HEK293 (cell line): Measurements from ENCODE around the gene KCNJ16.

Experiments used
- CTCF ChIA-PET: fragments of 350-600 bp; formaldehyde crosslinking; extraction: SDS; loops from one replicate; lab custom pipeline; 2021; ENCODE audit warnings: antibody characterized with exemption; lab: Yijun Ruan, JAX
- POLR2A ChIA-PET: fragments of 300-600 bp; formaldehyde crosslinking; extraction: SDS; loops from one replicate; lab custom pipeline; 2020; ENCODE audit warnings: antibody characterized with exemption, inconsistent platforms; lab: Yijun Ruan, JAX
- H3K27ac ChIP-seq: fragments of 200-500 bp; sonication (Bioruptor generic); 2 replicates; pipeline ENCODE4 v1.5.1; 2014; ENCODE audit warnings: low read depth, low read length, control low read depth, inconsistent platforms; ENCODE audit errors: extremely low read depth
- H3K36me3 ChIP-seq, 2 experiments: fragments of 200-500 bp in 1 of 2; sonication (Bioruptor generic) in 1 of 2; 1 replicate in 1 of 2; 2 replicates in 1 of 2; pipeline ENCODE4 v1.5.1; 2014 to 2017; ENCODE audit warnings: inconsistent platforms in 2 of 2, low read length in 2 of 2; ENCODE audit not compliant: control insufficient read depth in 2 of 2, insufficient read depth in 1 of 2
- H3K4me1 ChIP-seq: fragments of 200-500 bp; sonication (Bioruptor generic); 2 replicates; pipeline ENCODE4 v1.5.1; 2014; ENCODE audit warnings: mild to moderate bottlenecking, low read length, inconsistent platforms; ENCODE audit not compliant: control insufficient read depth, insufficient read depth
- H3K4me3 ChIP-seq: 2 replicates; pipeline ENCODE4 v1.5.1; 2011; ENCODE audit warnings: low read depth, mild to moderate bottlenecking, control low read depth, low read length, moderate library complexity
- H3K9me3 ChIP-seq: fragments of 200-500 bp; sonication (Bioruptor generic); 2 replicates; pipeline ENCODE4 v1.5.1; 2014; ENCODE audit warnings: low read depth, low read length, inconsistent platforms; ENCODE audit not compliant: control insufficient read depth, insufficient read depth
- EGR2 ChIP-seq: fragments of 450-650 bp; formaldehyde crosslinking; IDR thresholded peaks from 2 replicates; pipeline ENCODE4 v1.5.1; 2016; ENCODE audit warnings: low read depth, missing biosample characterization, missing genetic modification characterization
- IKZF3 ChIP-seq: fragments of 450-650 bp; IDR thresholded peaks from 2 replicates; pipeline ENCODE4 v1.5.0; 2018; ENCODE audit warnings: missing biosample characterization, mild to moderate bottlenecking, missing genetic modification characterization, moderate library complexity
- KLF9 ChIP-seq: fragments of 450-650 bp; formaldehyde crosslinking; IDR thresholded peaks from 2 replicates; pipeline ENCODE4 v1.5.1; 2016; ENCODE audit warnings: missing biosample characterization, missing genetic modification characterization, low read depth
- OSR2 ChIP-seq: fragments of 450-650 bp; formaldehyde crosslinking; IDR thresholded peaks from 2 replicates; pipeline ENCODE4 v1.5.1; 2016; ENCODE audit warnings: missing biosample characterization, missing genetic modification characterization
- SALL2 ChIP-seq: fragments of 450-650 bp; formaldehyde crosslinking; IDR thresholded peaks from 2 replicates; pipeline ENCODE4 v1.5.0; 2017; ENCODE audit warnings: missing biosample characterization, mild to moderate bottlenecking, missing genetic modification characterization, borderline replicate concordance
- ZNF121 ChIP-seq: fragments of 450-650 bp; formaldehyde crosslinking; IDR thresholded peaks from 2 replicates; pipeline ENCODE4 v1.5.1; 2016; ENCODE audit warnings: missing biosample characterization, missing genetic modification characterization
- ZNF140 ChIP-seq: fragments of 450-650 bp; formaldehyde crosslinking; IDR thresholded peaks from 2 replicates; pipeline ENCODE4 v1.5.1; 2016; ENCODE audit warnings: missing biosample characterization, missing genetic modification characterization
- ZNF169 ChIP-seq: fragments of 450-650 bp; formaldehyde crosslinking; IDR thresholded peaks from 2 replicates; pipeline ENCODE4 v1.5.1; 2016; ENCODE audit warnings: missing biosample characterization, missing genetic modification characterization
- ZNF274 ChIP-seq, 2 experiments: fragments of 200-500 bp in 1 of 2; fragments of 450-650 bp in 1 of 2; sonication (Bioruptor generic) in 1 of 2; formaldehyde crosslinking in 1 of 2; IDR thresholded peaks; 2 replicates each; pipeline versions ENCODE4 v1.5.1 to v1.6.1; 2014 to 2016; ENCODE audit warnings: borderline replicate concordance in 1 of 2, inconsistent platforms in 1 of 2, low read length in 1 of 2, missing biosample characterization in 1 of 2, missing genetic modification characterization in 1 of 2
- ZNF341 ChIP-seq: fragments of 450-650 bp; formaldehyde crosslinking; IDR thresholded peaks from 2 replicates; pipeline ENCODE4; 2016; ENCODE audit warnings: low read depth, missing biosample characterization, missing genetic modification characterization
- ZNF350 ChIP-seq: fragments of 450-650 bp; formaldehyde crosslinking; IDR thresholded peaks from 2 replicates; pipeline ENCODE4 v1.5.0; 2017; ENCODE audit warnings: missing biosample characterization, mild to moderate bottlenecking, missing genetic modification characterization
- ZNF433 ChIP-seq: fragments of 450-650 bp; formaldehyde crosslinking; IDR thresholded peaks from 2 replicates; pipeline ENCODE4 v1.5.1; 2016; ENCODE audit warnings: missing biosample characterization, missing genetic modification characterization, low read depth
- ZNF707 ChIP-seq: fragments of 450-650 bp; formaldehyde crosslinking; IDR thresholded peaks from 2 replicates; pipeline ENCODE4 v1.5.1; 2016; ENCODE audit warnings: missing biosample characterization, missing genetic modification characterization
- ZNF777 ChIP-seq: fragments of 450-650 bp; formaldehyde crosslinking; IDR thresholded peaks from 2 replicates; pipeline ENCODE4 v1.5.1; 2017; ENCODE audit warnings: missing biosample characterization, missing genetic modification characterization, borderline replicate concordance
- TF ChIP-seq, protein P1 (sequence below): fragments of 450-650 bp; formaldehyde crosslinking; IDR thresholded peaks from 2 replicates; pipeline ENCODE4 v1.5.1; 2016; ENCODE audit warnings: missing biosample characterization, missing genetic modification characterization
- TF ChIP-seq, protein P2 (sequence below): fragments of 450-650 bp; formaldehyde crosslinking; IDR thresholded peaks from 2 replicates; pipeline ENCODE4; 2016; ENCODE audit warnings: missing biosample characterization, missing genetic modification characterization
- TF ChIP-seq, protein P3 (sequence below): sonication (generic); formaldehyde crosslinking; IDR thresholded peaks from 2 replicates; pipeline ENCODE4 v1.8.1; 2022; ENCODE audit warnings: mild to moderate bottlenecking, moderate library complexity, missing genetic modification reagents
- TF ChIP-seq, protein P4 (sequence below): fragments of 450-650 bp; formaldehyde crosslinking; IDR thresholded peaks from 2 replicates; pipeline ENCODE4 v1.5.1; 2016; ENCODE audit warnings: missing biosample characterization, missing genetic modification characterization, borderline replicate concordance
- TF ChIP-seq, protein P5 (sequence below): fragments of 450-650 bp; formaldehyde crosslinking; IDR thresholded peaks from 2 replicates; pipeline ENCODE4 v1.5.1; 2016; ENCODE audit warnings: missing biosample characterization, missing genetic modification characterization, low read depth
- TF ChIP-seq, protein P6 (sequence below): fragments of 450-650 bp; formaldehyde crosslinking; IDR thresholded peaks from 2 replicates; pipeline ENCODE4 v1.5.1; 2016; ENCODE audit warnings: missing biosample characterization, missing genetic modification characterization

KCNJ16 gene

DNA sequence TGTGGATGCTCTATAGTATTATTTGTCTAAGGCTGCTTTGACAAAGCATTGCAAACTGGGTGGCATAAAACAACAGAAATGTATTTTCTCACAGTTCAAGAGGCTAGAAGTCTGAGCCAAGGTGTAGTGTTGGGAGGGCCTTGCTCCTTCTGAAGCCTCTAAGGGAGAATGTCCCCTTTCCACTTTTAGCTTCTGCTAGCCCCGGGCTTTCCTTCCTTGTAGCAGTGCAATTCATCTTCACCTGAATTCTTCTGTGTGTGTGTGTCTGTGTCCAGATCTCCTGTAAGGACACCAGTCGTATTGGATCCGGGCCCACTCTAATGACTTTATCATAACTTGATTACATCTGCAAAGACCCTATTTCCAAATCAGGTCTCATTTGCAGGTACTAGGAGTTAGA, 18.1 kb downstream of the KCNJ16 start:
- ChIA-PET POLR2A (no interaction called here), CTCF (interaction anchor here (0.7 kb wide), 1 partner anchor 51 kb away, joined by 3 read pairs; no protein-coding TSS in a partner anchor)
- H3K36me3 ChIP-seq = no peaks in the 10 kb centered on the region
- H3K9me3 ChIP-seq = no peaks in the 10 kb centered on the region
- no peak overlapping the region for H3K4me3 ChIP-seq
- H3K4me1 ChIP-seq = peaks cover 14% of the 10 kb centered on the region
- no peak overlapping the region for H3K27ac ChIP-seq
- TF ChIP-seq OSR2 (tag by site-specific recombination) = no peak
- TF ChIP-seq ZNF121 (tag by site-specific recombination) = no peak
- TF ChIP-seq IKZF3 (tag by site-specific recombination) = no peak
- TF ChIP-seq, protein P1, sequence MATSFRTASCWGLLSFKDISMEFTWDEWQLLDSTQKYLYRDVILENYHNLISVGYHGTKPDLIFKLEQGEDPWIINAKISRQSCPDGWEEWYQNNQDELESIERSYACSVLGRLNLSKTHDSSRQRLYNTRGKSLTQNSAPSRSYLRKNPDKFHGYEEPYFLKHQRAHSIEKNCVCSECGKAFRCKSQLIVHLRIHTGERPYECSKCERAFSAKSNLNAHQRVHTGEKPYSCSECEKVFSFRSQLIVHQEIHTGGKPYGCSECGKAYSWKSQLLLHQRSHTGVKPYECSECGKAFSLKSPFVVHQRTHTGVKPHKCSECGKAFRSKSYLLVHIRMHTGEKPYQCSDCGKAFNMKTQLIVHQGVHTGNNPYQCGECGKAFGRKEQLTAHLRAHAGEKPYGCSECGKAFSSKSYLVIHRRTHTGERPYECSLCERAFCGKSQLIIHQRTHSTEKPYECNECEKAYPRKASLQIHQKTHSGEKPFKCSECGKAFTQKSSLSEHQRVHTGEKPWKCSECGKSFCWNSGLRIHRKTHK = no peak
- TF ChIP-seq, protein P2, sequence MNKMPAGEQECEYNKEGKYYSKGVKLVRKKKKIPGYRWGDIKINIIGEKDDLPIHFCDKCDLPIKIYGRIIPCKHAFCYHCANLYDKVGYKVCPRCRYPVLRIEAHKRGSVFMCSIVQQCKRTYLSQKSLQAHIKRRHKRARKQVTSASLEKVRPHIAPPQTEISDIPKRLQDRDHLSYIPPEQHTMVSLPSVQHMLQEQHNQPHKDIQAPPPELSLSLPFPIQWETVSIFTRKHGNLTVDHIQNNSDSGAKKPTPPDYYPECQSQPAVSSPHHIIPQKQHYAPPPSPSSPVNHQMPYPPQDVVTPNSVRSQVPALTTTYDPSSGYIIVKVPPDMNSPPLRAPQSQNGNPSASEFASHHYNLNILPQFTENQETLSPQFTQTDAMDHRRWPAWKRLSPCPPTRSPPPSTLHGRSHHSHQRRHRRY (tag by site-specific recombination) = no peak
- TF ChIP-seq ZNF350 (tag by site-specific recombination) = no peak
- TF ChIP-seq, protein P3, sequence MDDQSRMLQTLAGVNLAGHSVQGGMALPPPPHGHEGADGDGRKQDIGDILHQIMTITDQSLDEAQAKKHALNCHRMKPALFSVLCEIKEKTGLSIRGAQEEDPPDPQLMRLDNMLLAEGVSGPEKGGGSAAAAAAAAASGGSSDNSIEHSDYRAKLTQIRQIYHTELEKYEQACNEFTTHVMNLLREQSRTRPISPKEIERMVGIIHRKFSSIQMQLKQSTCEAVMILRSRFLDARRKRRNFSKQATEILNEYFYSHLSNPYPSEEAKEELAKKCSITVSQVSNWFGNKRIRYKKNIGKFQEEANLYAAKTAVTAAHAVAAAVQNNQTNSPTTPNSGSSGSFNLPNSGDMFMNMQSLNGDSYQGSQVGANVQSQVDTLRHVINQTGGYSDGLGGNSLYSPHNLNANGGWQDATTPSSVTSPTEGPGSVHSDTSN (CRISPR knock-in tag) = no peak
- TF ChIP-seq ZNF169 (tag by site-specific recombination) = no peak
- no peak for TF ChIP-seq ZNF777
- TF ChIP-seq ZNF707 (tag by site-specific recombination) = no peak
- TF ChIP-seq ZNF140 = no peak
- TF ChIP-seq, protein P4, sequence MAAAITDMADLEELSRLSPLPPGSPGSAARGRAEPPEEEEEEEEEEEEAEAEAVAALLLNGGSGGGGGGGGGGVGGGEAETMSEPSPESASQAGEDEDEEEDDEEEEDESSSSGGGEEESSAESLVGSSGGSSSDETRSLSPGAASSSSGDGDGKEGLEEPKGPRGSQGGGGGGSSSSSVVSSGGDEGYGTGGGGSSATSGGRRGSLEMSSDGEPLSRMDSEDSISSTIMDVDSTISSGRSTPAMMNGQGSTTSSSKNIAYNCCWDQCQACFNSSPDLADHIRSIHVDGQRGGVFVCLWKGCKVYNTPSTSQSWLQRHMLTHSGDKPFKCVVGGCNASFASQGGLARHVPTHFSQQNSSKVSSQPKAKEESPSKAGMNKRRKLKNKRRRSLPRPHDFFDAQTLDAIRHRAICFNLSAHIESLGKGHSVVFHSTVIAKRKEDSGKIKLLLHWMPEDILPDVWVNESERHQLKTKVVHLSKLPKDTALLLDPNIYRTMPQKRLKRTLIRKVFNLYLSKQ = no peak
- TF ChIP-seq SALL2 (tag by site-specific recombination) = no peak
- TF ChIP-seq, protein P5, sequence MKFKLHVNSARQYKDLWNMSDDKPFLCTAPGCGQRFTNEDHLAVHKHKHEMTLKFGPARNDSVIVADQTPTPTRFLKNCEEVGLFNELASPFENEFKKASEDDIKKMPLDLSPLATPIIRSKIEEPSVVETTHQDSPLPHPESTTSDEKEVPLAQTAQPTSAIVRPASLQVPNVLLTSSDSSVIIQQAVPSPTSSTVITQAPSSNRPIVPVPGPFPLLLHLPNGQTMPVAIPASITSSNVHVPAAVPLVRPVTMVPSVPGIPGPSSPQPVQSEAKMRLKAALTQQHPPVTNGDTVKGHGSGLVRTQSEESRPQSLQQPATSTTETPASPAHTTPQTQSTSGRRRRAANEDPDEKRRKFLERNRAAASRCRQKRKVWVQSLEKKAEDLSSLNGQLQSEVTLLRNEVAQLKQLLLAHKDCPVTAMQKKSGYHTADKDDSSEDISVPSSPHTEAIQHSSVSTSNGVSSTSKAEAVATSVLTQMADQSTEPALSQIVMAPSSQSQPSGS = no peak
- TF ChIP-seq ZNF274 (IDR thresholded peaks at IDR 0.05; ENCODE audit: low read length) = no peak
- TF ChIP-seq ZNF274 (tag by site-specific recombination; IDR thresholded peaks at IDR 0.05; ENCODE audit: borderline replicate concordance) = no peak
- TF ChIP-seq EGR2 (tag by site-specific recombination) = no peak
- TF ChIP-seq KLF9 (tag by site-specific recombination) = no peak
- TF ChIP-seq ZNF433 (tag by site-specific recombination) = no peak
- TF ChIP-seq, protein P6, sequence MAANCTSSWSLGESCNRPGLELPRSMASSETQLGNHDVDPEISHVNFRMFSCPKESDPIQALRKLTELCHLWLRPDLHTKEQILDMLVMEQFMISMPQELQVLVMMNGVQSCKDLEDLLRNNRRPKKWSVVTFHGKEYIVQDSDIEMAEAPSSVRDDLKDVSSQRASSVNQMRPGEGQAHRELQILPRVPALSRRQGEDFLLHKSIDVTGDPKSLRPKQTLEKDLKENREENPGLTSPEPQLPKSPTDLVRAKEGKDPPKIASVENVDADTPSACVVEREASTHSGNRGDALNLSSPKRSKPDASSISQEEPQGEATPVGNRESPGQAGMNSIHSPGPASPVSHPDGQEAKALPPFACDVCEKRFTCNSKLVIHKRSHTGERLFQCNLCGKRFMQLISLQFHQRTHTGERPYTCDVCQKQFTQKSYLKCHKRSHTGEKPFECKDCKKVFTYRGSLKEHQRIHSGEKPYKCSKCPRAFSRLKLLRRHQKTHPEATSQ = no peak
- TF ChIP-seq ZNF341 (tag by site-specific recombination) = no peak
